Measurements from ENCODE around the gene AKAP7. TPM values are rescaled to one million over a fixed set of nuclear protein-coding genes. Genes with fewer than 3 reads are reported as not detected.

The AKAP7 gene
- total RNA-seq, 1 donor = 4.7 TPM

GRCh38 chr6:131122007-131122406 lies 13.3 kb upstream of the AKAP7 start:
- DNase-seq (ENCODE audit: low read depth) = no peak
- H3K4me3 ChIP-seq (ENCODE audit: low read depth, low read length) = no peak overlapping the region

GRCh38 chr6:131122516-131122915 lies 12.8 kb upstream of the AKAP7 start:
- no peak for DNase-seq (ENCODE audit: low read depth)
- TF ChIP-seq CTCF (IDR thresholded peaks at IDR 0.05; ENCODE audit: insufficient read depth, low read depth, low read length) = no peak
- H3K4me3 ChIP-seq (ENCODE audit: low read depth, low read length) = no peak overlapping the region

More at GRCh38 chr6:131122007-131122406, 13.3 kb upstream of the AKAP7 start:
- no peak for TF ChIP-seq CTCF (IDR thresholded peaks at IDR 0.05; ENCODE audit: insufficient read depth, low read depth, low read length)

GRCh38 chr6:131124336-131125071 lies 10.8 kb upstream of the AKAP7 start:
- no peak for DNase-seq (ENCODE audit: low read depth)
- H3K4me3 ChIP-seq (ENCODE audit: low read depth, low read length) = no peak overlapping the region
- TF ChIP-seq CTCF (IDR thresholded peaks at IDR 0.05; ENCODE audit: insufficient read depth, low read depth, low read length) = no peak

- TF ChIP-seq CTCF (IDR thresholded peaks at IDR 0.05; ENCODE audit: insufficient read depth, low read depth, low read length) = no peak
- no peak for DNase-seq (ENCODE audit: low read depth)
Measured at GRCh38 chr6:131125431-131125830, 9.8 kb upstream of the AKAP7 start.

GRCh38 chr6:131129689-131130553 lies 5.3 kb upstream of the AKAP7 start:
- no peak for DNase-seq (ENCODE audit: low read depth)
- no peak for TF ChIP-seq CTCF (IDR thresholded peaks at IDR 0.05; ENCODE audit: insufficient read depth, low read depth, low read length)
- H3K4me3 ChIP-seq (ENCODE audit: low read depth, low read length) = no peak overlapping the region

More at GRCh38 chr6:131125431-131125830, 9.8 kb upstream of the AKAP7 start:
- H3K4me3 ChIP-seq (ENCODE audit: low read depth, low read length) = no peak overlapping the region

GRCh38 chr6:131130554-131130940 lies 4.7 kb upstream of the AKAP7 start:
- no peak for TF ChIP-seq CTCF (IDR thresholded peaks at IDR 0.05; ENCODE audit: insufficient read depth, low read depth, low read length)
- no peak overlapping the region for H3K4me3 ChIP-seq (ENCODE audit: low read depth, low read length)
- no peak for DNase-seq (ENCODE audit: low read depth)
